ENCODE data around the gene PLAC1.

The PLAC1 gene

DNA sequence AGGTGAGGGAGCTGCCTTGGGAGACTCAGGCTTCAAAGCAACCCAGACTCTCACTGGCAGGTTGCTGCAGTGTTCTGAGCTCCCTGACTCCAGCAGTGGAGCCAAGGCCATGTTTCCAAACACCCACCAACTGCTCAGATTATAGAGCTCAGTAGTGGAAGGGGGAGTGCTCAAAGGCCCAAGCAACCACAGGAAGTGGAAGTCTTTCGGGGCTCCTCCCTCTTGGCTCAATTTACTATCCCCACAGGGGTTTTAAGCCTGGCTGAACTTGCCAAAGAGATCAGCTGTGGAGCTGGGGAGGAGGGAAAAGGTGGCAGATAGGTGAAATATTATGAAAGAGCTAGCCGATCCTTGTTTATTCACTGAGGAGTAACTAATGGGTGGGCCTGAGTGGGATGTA is 115.8 kb downstream of the PLAC1 start:
- POLR2A ChIA-PET = interaction anchor here (0.7 to 1.2 kb wide), 5 partner anchors 10 to 85 kb away, joined by 3 to 4 read pairs (median 3); no protein-coding TSS in a partner anchor
- no peak for DNase-seq (ENCODE audit: extremely low spot score)
- TF ChIP-seq BHLHE40 (IDR thresholded peaks at IDR 0.05; ENCODE audit: borderline replicate concordance) (no peak), ZNF384 (IDR thresholded peaks at IDR 0.05) (no peak), HDGF (IDR thresholded peaks at IDR 0.05; ENCODE audit: borderline replicate concordance) (no peak), SP1 (IDR thresholded peaks at IDR 0.05) (no peak), L3MBTL2 (conservative IDR thresholded peaks at IDR 0.05) (no peak), ELF4 (IDR thresholded peaks at IDR 0.05) (no peak), CTBP1 (IDR thresholded peaks at IDR 0.05; ENCODE audit: borderline replicate concordance) (no peak), NFRKB (IDR thresholded peaks at IDR 0.05) (no peak), FOXA1 (IDR thresholded peaks at IDR 0.05) (no peak)
- TF ChIP-seq, protein P1, sequence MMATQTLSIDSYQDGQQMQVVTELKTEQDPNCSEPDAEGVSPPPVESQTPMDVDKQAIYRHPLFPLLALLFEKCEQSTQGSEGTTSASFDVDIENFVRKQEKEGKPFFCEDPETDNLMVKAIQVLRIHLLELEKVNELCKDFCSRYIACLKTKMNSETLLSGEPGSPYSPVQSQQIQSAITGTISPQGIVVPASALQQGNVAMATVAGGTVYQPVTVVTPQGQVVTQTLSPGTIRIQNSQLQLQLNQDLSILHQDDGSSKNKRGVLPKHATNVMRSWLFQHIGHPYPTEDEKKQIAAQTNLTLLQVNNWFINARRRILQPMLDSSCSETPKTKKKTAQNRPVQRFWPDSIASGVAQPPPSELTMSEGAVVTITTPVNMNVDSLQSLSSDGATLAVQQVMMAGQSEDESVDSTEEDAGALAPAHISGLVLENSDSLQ (IDR thresholded peaks at IDR 0.05) = no peak
- CTCF ChIA-PET = interaction anchor here (0.6 to 1.2 kb wide), 5 partner anchors 9 to 211 kb away, joined by 3 to 5 read pairs (median 3); no protein-coding TSS in a partner anchor

DNA sequence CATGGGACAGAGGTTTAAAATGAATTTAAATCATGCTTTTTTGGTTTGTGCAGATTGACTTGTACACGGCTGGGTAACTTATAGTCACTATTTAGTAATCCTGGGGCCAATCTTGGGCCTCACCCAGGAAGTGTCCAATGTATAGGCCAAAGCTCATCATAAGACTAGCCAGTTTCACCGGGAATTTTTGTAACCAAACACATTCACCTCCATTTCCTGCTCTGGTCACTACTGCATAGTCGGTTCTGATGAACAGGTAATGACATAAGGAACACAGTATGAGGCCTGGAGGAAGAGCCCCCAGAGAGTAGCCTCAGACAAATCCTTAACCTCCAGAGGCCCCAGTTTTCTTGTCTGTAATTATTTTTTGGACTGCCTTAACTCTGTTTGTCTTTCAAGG is 116.4 kb downstream of the PLAC1 start:
- DNase-seq (ENCODE audit: extremely low spot score) = no peak

DNA sequence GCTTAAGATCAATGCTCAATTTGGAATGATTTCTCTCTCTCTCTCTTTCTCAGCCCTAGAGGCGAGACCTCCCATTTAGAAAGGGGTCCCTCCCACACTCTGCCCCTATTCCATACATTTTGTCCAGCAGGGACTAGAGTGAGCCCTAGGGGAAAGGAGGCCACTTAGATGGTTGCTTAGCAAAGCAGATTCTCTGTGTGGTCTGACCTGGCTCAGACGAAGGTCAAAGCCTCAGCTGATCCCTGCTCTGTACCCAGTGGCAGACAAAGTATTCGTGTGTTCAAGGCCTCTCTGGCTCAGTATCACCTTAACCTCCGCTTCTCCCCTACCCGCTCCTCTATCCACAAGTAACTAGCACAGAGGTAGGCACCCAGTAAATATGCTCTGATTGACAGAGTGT is 120.0 kb downstream of the PLAC1 start:
- ChIA-PET POLR2A (no interaction called here), CTCF (no interaction called here)
- TF ChIP-seq SP1 (IDR thresholded peaks at IDR 0.05) = no peak
- no peak for TF ChIP-seq ZNF384 (IDR thresholded peaks at IDR 0.05)
- TF ChIP-seq CTBP1 (IDR thresholded peaks at IDR 0.05; ENCODE audit: borderline replicate concordance) = no peak
- no peak for TF ChIP-seq FOXM1 (IDR thresholded peaks at IDR 0.05; ENCODE audit: borderline replicate concordance)
- no peak for TF ChIP-seq LEF1 (IDR thresholded peaks at IDR 0.05; ENCODE audit: borderline replicate concordance)
- TF ChIP-seq ELF4 (IDR thresholded peaks at IDR 0.05) = no peak
- TF ChIP-seq SUZ12 (IDR thresholded peaks at IDR 0.05) = no peak
- TF ChIP-seq HDGF (IDR thresholded peaks at IDR 0.05; ENCODE audit: borderline replicate concordance) = no peak
- no peak for TF ChIP-seq NFRKB (IDR thresholded peaks at IDR 0.05)
- no peak for TF ChIP-seq L3MBTL2 (conservative IDR thresholded peaks at IDR 0.05)
- no peak for TF ChIP-seq BHLHE40 (IDR thresholded peaks at IDR 0.05; ENCODE audit: borderline replicate concordance)
- no peak for TF ChIP-seq TARDBP (IDR thresholded peaks at IDR 0.05)
- TF ChIP-seq ARNT (IDR thresholded peaks at IDR 0.05) = no peak
- no peak for DNase-seq (ENCODE audit: extremely low spot score)

More for the DNA sequence above, 116.4 kb downstream of the PLAC1 start:
- ChIA-PET POLR2A (no interaction called here), CTCF (interaction anchor here (1.1 to 1.2 kb wide), 2 partner anchors 10 to 211 kb away, joined by 3 to 4 read pairs; no protein-coding TSS in a partner anchor)
- TF ChIP-seq NFRKB (IDR thresholded peaks at IDR 0.05) = no peak
- TF ChIP-seq ARNT (IDR thresholded peaks at IDR 0.05) = no peak
- no peak for TF ChIP-seq TARDBP (IDR thresholded peaks at IDR 0.05)
- TF ChIP-seq FOXK2 (IDR thresholded peaks at IDR 0.05) = no peak
- no peak for TF ChIP-seq BHLHE40 (IDR thresholded peaks at IDR 0.05; ENCODE audit: borderline replicate concordance)
- TF ChIP-seq HDGF (IDR thresholded peaks at IDR 0.05; ENCODE audit: borderline replicate concordance) = no peak
- TF ChIP-seq ZNF384 (IDR thresholded peaks at IDR 0.05) = no peak
- TF ChIP-seq ELF4 (IDR thresholded peaks at IDR 0.05) = no peak
- no peak for TF ChIP-seq SP1 (IDR thresholded peaks at IDR 0.05)
- TF ChIP-seq CTBP1 (IDR thresholded peaks at IDR 0.05; ENCODE audit: borderline replicate concordance) = no peak
- TF ChIP-seq SUZ12 (IDR thresholded peaks at IDR 0.05) = no peak
- TF ChIP-seq, protein P1 (IDR thresholded peaks at IDR 0.05) = no peak
- no peak for TF ChIP-seq FOXA1 (IDR thresholded peaks at IDR 0.05)
- TF ChIP-seq L3MBTL2 (conservative IDR thresholded peaks at IDR 0.05) = no peak
- no peak for TF ChIP-seq LEF1 (IDR thresholded peaks at IDR 0.05; ENCODE audit: borderline replicate concordance)
- no peak for TF ChIP-seq FOXM1 (IDR thresholded peaks at IDR 0.05; ENCODE audit: borderline replicate concordance)

DNA sequence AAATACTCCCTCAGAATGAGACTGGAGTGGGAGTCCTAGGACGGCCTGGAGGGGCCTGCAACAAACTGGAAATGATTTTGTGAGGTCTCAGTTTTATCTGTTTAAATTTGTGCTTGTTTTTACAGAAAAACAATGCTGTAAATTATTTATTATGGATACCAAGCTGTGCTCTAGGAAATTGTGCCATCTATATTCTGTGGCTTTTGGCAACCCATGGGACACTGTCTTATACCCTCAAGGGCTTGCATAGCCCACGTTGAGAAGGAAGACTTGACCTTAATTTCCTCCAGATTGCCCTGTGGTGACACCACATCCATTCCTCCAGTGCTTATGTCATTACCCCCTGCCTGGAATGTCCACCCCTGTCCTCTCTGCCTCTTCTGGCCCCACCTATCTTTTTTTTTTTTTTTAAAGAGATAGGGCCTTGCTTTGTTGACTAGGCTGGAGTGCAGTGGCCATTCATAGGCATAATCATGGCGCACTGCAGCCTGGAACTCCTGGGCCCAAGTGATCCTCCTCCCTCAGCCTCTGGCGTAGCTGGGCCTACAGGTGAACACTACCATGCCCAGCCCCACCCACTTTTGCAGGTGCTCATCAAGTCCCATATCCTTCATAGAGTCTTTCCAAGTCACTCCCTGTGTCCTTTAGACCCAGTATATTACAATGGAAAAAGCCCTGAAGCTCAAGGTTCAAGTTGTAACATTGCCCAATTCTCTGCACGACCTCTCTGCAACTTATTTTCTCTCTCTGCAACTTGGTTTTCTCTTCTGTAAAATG is 120.9 kb downstream of the PLAC1 start:
- no peak for DNase-seq (ENCODE audit: extremely low spot score)
- ChIA-PET POLR2A (no interaction called here), CTCF (no interaction called here)
- TF ChIP-seq ARNT (IDR thresholded peaks at IDR 0.05) (no peak), FOXM1 (IDR thresholded peaks at IDR 0.05; ENCODE audit: borderline replicate concordance) (no peak), TARDBP (IDR thresholded peaks at IDR 0.05) (no peak), ZNF384 (IDR thresholded peaks at IDR 0.05) (peak; percentile 92)

DNA sequence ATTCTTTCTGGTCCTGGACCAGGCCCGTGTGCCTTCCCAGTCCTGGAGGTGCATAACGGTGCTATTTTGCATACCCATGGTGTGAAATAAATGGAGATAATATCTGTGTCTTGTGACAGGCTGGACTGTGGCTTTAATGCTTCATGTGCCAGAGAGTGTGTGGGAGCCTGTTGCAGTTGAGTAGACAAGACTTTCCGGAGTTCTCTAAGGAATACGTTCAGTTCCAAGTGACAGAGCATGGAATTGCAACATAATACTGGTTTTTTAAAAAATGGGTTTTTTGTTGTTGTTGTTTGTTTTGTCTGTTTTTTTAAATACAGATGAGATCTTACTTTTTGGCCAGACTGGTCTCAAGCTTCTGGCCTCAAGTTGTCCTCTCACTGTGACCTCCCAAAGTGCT is 124.3 kb downstream of the PLAC1 start:
- TF ChIP-seq FOXM1 (IDR thresholded peaks at IDR 0.05; ENCODE audit: borderline replicate concordance) = no peak
- no peak for TF ChIP-seq BHLHE40 (IDR thresholded peaks at IDR 0.05; ENCODE audit: borderline replicate concordance)
- TF ChIP-seq LEF1 (IDR thresholded peaks at IDR 0.05; ENCODE audit: borderline replicate concordance) = no peak
- no peak for TF ChIP-seq NFRKB (IDR thresholded peaks at IDR 0.05)
- TF ChIP-seq TARDBP (IDR thresholded peaks at IDR 0.05) = no peak
- TF ChIP-seq HDGF (IDR thresholded peaks at IDR 0.05; ENCODE audit: borderline replicate concordance) = no peak
- no peak for TF ChIP-seq SUZ12 (IDR thresholded peaks at IDR 0.05)
- TF ChIP-seq, protein P1 (IDR thresholded peaks at IDR 0.05) = no peak
- no peak for TF ChIP-seq CTBP1 (IDR thresholded peaks at IDR 0.05; ENCODE audit: borderline replicate concordance)
- no peak for TF ChIP-seq FOXA1 (IDR thresholded peaks at IDR 0.05)
- no peak for TF ChIP-seq ARNT (IDR thresholded peaks at IDR 0.05)
- TF ChIP-seq SP1 (IDR thresholded peaks at IDR 0.05) = no peak
- no peak for TF ChIP-seq ELF4 (IDR thresholded peaks at IDR 0.05)
- TF ChIP-seq L3MBTL2 (conservative IDR thresholded peaks at IDR 0.05) = no peak
- TF ChIP-seq FOXK2 (IDR thresholded peaks at IDR 0.05) = no peak
- CTCF ChIA-PET = no interaction called here
- POLR2A ChIA-PET = no interaction called here
- no peak for DNase-seq (ENCODE audit: extremely low spot score)

Measured in HEK293T (cell line).